Pancreas (tissue), 10 donors: Measurements from ENCODE around the gene LRRC45. TPM values are rescaled to one million over a fixed set of nuclear protein-coding genes. Genes with fewer than 3 reads are reported as not detected.

Source experiments
- ATAC-seq, 4 donors: fragments of 200-7000 bp; cut with Tn5 transposase; one replicate each; pipeline versions ENCODE4 v1.8.0 to v1.9.1; 2020; ENCODE audit warnings: mild to moderate bottlenecking in 4 of 4, moderate library complexity in 4 of 4
- DNase-seq, 6 donors: peaks; one replicate each; pipeline ENCODE4 v3.0.0-alpha.2; 2020
- FAIRE-seq: peaks from 2 replicates; lab custom pipeline; 2012; peaks lifted over from hg19 to GRCh38; lab: Jason Lieb, UNC
- H3K27ac ChIP-seq, 4 donors: fragments of 200-600 bp; sonication (generic); 1 replicate in 3 of 4; 2 replicates in 1 of 4; pipeline versions ENCODE4 v1.5.0 to v1.8.0; 2020
- H3K27me3 ChIP-seq, 4 donors: fragments of 200-600 bp; one replicate each; pipeline ENCODE4 v1.8.0; 2021
- H3K36me3 ChIP-seq, 3 donors: fragments of 200-600 bp; sonication (generic) in 1 of 3; one replicate each; pipeline versions ENCODE4 v1.5.0 to v1.8.0; 2020 to 2021
- H3K4me1 ChIP-seq, 3 donors: fragments of 200-600 bp; one replicate each; pipeline ENCODE4 v1.8.0; 2021
- H3K4me3 ChIP-seq, 4 donors: fragments of 200-600 bp; sonication (generic) in 2 of 4; one replicate each; pipeline versions ENCODE4 v1.5.0 to v1.8.0; 2020 to 2021
- H3K9me3 ChIP-seq, 4 donors: fragments of 200-600 bp; one replicate each; pipeline ENCODE4 v1.8.0; 2021
- WGBS, 2 donors: extraction: QIAGEN DNeasy Blood & Tissue Kit; methylation state at CpG; one replicate each; pipeline ENCODE4 v1.1.7; 2013; 5-methylcytosine and 5-hydroxymethylcytosine counted together
- intact Hi-C, 3 donors: fragments of 100-400 bp; cut with DNase I; formaldehyde crosslinking; loops; one replicate each; pipeline versions ENCODE4 v1.11.1 to v1.14.2; 2022
- polyA plus RNA-seq, 2 donors: library from polyadenylated mRNA; stranded (reverse); fragments of 200-250 nt; gene quantifications; one replicate each; pipeline ENCODE4 v1.2.3, GENCODE V29; 2013
- total RNA-seq, 6 donors: library from RNA; stranded (reverse); fragmentation: NEBNext Ultra II Directional in 4 of 6; extraction: Animal tissue kit (Norgen Biotek cat#: 25700) in 4 of 6; gene quantifications; one replicate each; pipeline versions ENCODE4 v1.2.1 to v1.2.4, GENCODE V29; 2021 to 2023
- TF ChIP-seq, protein P1 (sequence below), 4 donors: fragments of 200-600 bp; sonication (generic) in 3 of 4; IDR thresholded peaks; one replicate each; pipeline versions ENCODE4 v1.5.0 to v1.8.0; 2021; ENCODE audit warnings: antibody characterized with exemption in 4 of 4
- donor health status: healthy with polysubstance abuse.
- donor health status: DM: no; HTN: no; CAD: no; lungs with moderate emphysema.
- donor health status: DM: no; HTN: no; CAD: no.
- donor health status: control.
- donor health status: control.
- donor health status: Bipolar disorder and iron deficiency.
- donor health status: DM: yes; HTN: yes; CAD: no.
- donor health status: DM: no; HTN: no; CAD: no.
- donor health status: DM: no; HTN: no; CAD: no.
- donor health status: DM: yes; HTN: yes; CAD: no.

LRRC45 gene
- total and polyA plus RNA-seq, 8 donors, result 5.3 to 21.6 (median 7.0) TPM

DNA sequence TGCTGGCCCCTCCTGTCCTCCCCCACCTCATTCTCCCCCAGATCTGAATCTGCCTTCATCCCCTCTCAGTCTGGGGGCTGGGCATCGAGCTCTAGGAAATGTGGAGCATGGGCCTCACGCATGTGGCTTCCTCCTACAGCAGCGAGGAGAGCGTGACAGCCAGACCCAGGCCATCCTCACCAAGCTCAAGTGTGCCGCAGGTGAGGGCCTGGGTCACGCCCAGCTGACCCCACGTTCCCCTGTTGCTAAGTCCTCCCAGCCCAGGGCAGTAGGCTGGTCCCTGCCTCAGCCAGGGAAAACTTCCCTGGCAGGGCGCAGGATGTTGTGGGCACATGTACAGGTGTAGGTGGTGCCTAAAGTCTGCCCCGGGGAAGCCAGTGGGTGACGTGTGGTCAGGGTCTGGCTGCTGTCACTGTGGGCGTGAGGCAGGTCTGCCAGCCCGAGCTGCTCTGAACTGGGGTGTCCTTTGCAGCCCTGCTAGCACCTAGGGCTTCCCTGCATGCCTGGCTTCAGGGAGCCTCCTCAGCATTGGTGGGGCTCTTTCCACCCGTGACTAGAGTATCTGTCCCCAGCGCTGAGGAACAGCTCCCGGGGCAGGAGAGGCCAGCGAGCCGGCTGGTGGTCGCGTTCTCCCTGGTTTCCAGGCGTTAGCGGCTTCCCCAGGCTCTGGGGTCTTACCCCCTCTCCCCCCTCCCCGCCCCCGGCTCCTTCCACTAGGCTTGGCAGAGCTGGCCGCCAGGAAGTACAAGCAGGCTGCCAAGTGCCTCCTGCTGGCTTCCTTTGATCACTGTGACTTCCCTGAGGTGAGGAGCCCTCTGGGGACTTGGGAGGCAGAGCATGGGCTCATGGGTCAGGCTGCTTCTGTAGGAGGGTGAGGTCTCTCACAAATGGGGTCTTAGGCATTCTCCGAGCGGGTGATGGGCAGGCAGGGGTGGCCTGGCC is 32.2 kb downstream of the LRRC45 start:
- TF ChIP-seq, protein P1, sequence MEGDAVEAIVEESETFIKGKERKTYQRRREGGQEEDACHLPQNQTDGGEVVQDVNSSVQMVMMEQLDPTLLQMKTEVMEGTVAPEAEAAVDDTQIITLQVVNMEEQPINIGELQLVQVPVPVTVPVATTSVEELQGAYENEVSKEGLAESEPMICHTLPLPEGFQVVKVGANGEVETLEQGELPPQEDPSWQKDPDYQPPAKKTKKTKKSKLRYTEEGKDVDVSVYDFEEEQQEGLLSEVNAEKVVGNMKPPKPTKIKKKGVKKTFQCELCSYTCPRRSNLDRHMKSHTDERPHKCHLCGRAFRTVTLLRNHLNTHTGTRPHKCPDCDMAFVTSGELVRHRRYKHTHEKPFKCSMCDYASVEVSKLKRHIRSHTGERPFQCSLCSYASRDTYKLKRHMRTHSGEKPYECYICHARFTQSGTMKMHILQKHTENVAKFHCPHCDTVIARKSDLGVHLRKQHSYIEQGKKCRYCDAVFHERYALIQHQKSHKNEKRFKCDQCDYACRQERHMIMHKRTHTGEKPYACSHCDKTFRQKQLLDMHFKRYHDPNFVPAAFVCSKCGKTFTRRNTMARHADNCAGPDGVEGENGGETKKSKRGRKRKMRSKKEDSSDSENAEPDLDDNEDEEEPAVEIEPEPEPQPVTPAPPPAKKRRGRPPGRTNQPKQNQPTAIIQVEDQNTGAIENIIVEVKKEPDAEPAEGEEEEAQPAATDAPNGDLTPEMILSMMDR (IDR thresholded peaks at IDR 0.05), result no peak
- no peak overlapping the region for H3K4me3 ChIP-seq

DNA sequence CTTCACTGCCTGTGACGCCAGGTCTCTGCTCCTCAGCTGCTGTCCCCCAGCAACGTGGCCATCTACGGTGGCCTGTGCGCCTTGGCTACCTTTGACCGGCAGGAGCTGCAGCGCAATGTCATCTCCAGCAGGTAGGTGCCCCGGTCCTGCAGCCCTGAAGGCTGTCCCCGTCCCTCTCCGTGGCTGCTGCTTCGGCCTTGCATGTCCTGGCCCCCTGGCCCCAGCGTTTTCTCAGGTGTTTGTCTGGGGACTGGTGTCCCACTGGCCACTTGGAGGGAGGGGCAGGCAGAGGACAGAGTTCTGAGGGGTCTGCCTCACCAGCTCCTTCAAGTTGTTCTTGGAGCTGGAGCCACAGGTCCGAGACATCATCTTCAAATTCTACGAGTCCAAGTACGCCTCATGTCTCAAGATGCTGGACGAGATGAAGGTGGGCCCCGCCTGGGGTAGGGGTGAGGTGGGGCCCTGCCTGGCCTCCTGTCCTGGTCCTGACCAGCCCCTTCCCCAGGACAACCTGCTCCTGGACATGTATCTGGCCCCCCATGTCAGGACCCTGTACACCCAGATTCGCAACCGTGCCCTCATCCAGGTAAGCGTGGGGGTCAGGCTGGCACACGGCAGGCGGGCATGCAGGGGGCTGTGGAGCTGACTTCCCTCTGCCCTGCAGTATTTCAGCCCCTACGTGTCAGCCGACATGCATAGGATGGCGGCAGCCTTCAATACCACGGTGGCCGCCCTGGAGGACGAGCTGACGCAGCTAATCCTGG is 33.0 kb downstream of the LRRC45 start:
- intact Hi-C loops, result no loop called here
- Histone ChIP-seq H3K27ac (no peak overlapping the region), H3K4me3 (no peak overlapping the region), H3K27me3 (no peaks in the 10 kb centered on the region), H3K4me1 (peaks cover 0 to 8% (median 0%) of the 10 kb centered on the region in 3 donors), H3K36me3 (peaks cover 0 to 40% (median 8%) of the 10 kb centered on the region in 3 donors), H3K9me3 (no peaks in the 10 kb centered on the region)
- 90 to 93% methylated on average over 28 of the region's 28 CpGs for WGBS, 2 donors
- ATAC-seq (no peak), DNase-seq (peak in 3 of 6 donors; percentile 15 to 72 (median 33)), FAIRE-seq (no peak)
- TF ChIP-seq, protein P1 (IDR thresholded peaks at IDR 0.05), result no peak

More for the DNA sequence above, 32.2 kb downstream of the LRRC45 start:
- Histone ChIP-seq H3K9me3 (no peaks in the 10 kb centered on the region), H3K4me1 (peaks cover 0 to 11% (median 0%) of the 10 kb centered on the region in 3 donors), H3K36me3 (peaks cover 0 to 32% (median 8%) of the 10 kb centered on the region in 3 donors), H3K27ac (no peak overlapping the region), H3K27me3 (no peaks in the 10 kb centered on the region)
- DNase-seq (peak in 2 of 6 donors; percentile 15 to 26), ATAC-seq (no peak), FAIRE-seq (no peak)
- intact Hi-C loops, result no loop called here
- 88 to 89% methylated on average over 26 of the region's 26 CpGs for WGBS, 2 donors

DNA sequence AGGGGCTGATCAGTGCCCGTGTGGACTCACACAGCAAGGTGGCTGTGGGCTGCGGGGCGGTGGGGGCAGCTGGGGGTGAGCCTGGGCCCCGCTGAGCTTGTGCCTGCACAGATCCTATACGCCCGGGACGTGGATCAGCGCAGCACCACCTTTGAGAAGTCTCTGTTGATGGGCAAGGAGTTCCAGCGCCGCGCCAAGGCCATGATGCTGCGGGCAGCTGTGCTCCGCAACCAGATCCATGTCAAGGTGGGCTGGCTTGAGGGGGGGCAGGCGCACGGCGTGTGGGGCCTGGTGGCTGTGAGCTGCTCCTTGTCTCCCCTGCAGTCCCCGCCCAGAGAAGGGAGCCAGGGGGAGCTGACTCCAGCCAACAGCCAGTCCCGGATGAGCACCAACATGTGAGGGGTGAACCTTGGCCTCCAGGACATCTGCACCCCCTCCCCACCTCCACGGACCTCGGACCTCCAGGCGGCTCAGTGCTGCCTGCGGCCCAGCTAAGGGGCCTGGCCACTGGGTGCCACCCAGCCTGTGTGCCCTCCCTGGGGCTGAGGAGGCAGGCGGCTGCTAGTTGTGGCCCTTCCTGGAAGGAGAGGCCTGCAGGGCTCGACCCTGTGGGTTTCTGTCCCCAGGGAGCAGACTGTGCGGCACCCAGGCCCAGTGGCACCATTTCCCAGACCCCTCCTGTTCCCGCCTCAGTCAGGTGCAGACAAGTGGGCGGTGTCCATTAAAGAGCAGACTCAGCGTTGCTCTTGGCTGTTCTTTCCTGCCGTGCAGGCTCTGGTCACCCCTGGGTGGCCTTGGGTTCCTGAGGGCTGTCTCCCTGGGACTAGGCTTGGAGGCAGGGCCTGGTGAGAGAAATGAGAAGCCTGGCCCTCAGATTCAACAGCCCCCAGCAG is 33.9 kb downstream of the LRRC45 start:
- peaks cover 0 to 42% (median 8%) of the 10 kb centered on the region in 3 donors for H3K36me3 ChIP-seq
- FAIRE-seq, result no peak

More for the DNA sequence above, 33.9 kb downstream of the LRRC45 start:
- ATAC-seq (no peak), DNase-seq (peak in 3 of 6 donors; percentile 13 to 73 (median 33))
- Histone ChIP-seq H3K27ac (no peak overlapping the region), H3K9me3 (no peaks in the 10 kb centered on the region), H3K4me3 (no peak overlapping the region), H3K27me3 (no peaks in the 10 kb centered on the region), H3K4me1 (peaks cover 0 to 8% (median 0%) of the 10 kb centered on the region in 3 donors)
- TF ChIP-seq, protein P1 (IDR thresholded peaks at IDR 0.05), result no peak
- intact Hi-C loops, result no loop called here
- WGBS, 2 donors, result 84 to 85% methylated on average over 28 to 29 of the region's 29 CpGs
